HepG2 (cell line): ENCODE measurements around the gene TDG. TPM values are rescaled to one million over a fixed set of nuclear protein-coding genes. Genes with fewer than 3 reads are reported as not detected.

ENCODE experiments used
- ARID5B ChIP-seq: IDR thresholded peaks from 2 replicates; pipeline ENCODE4 v1.4.0; 2020; ENCODE audit warnings: mild to moderate bottlenecking, missing genetic modification reagents
- ATF3 ChIP-seq: sonication (generic); formaldehyde crosslinking; IDR thresholded peaks from 2 replicates; pipeline ENCODE4 v1.4.0; 2020; ENCODE audit warnings: missing genetic modification reagents
- BCL3 ChIP-seq: sonication (generic); formaldehyde crosslinking; IDR thresholded peaks from 2 replicates; pipeline ENCODE4 v1.5.1; 2020; ENCODE audit warnings: mild to moderate bottlenecking, missing genetic modification reagents, moderate library complexity
- CBFB ChIP-seq: sonication (generic); formaldehyde crosslinking; IDR thresholded peaks from 2 replicates; pipeline ENCODE4 v1.4.0; 2020; ENCODE audit warnings: missing genetic modification reagents
- CREBL2 ChIP-seq: sonication (generic); formaldehyde crosslinking; IDR thresholded peaks from 2 replicates; pipeline ENCODE4 v1.8.1; 2023; ENCODE audit warnings: missing genetic modification reagents, mild to moderate bottlenecking, borderline replicate concordance
- DPF2 ChIP-seq: sonication (generic); formaldehyde crosslinking; IDR thresholded peaks from 2 replicates; pipeline ENCODE4 v1.4.0; 2020; ENCODE audit warnings: mild to moderate bottlenecking, low read depth, missing genetic modification reagents, borderline replicate concordance
- E2F1 ChIP-seq: sonication (generic); formaldehyde crosslinking; IDR thresholded peaks from 2 replicates; pipeline ENCODE4 v1.5.0; 2020; ENCODE audit warnings: missing genetic modification reagents
- FOXM1 ChIP-seq: sonication (generic); formaldehyde crosslinking; IDR thresholded peaks from 2 replicates; pipeline ENCODE4 v1.5.0; 2020; ENCODE audit warnings: missing genetic modification reagents
- KLF13 ChIP-seq: sonication (generic); formaldehyde crosslinking; IDR thresholded peaks from 2 replicates; pipeline ENCODE4 v1.4.0; 2020; ENCODE audit warnings: mild to moderate bottlenecking, missing genetic modification reagents
- MZF1 ChIP-seq: sonication (generic); formaldehyde crosslinking; IDR thresholded peaks from 2 replicates; pipeline ENCODE4 v1.8.1; 2023; ENCODE audit warnings: mild to moderate bottlenecking, missing genetic modification reagents, borderline replicate concordance
- SIX1 ChIP-seq: sonication (generic); formaldehyde crosslinking; IDR thresholded peaks from 2 replicates; pipeline ENCODE4 v1.4.0; 2020; ENCODE audit warnings: missing genetic modification reagents, borderline replicate concordance
- ZFYVE20 ChIP-seq: sonication (generic); formaldehyde crosslinking; IDR thresholded peaks from 2 replicates; pipeline ENCODE4 v1.8.0; 2023; ENCODE audit warnings: low read depth, mild to moderate bottlenecking, moderate library complexity, missing genetic modification reagents, borderline replicate concordance
- ZNF207 ChIP-seq: fragments of 450-650 bp; IDR thresholded peaks from 2 replicates; pipeline ENCODE4 v1.6.1; 2016; ENCODE audit warnings: antibody characterized with exemption, borderline replicate concordance
- ZNF230 ChIP-seq: sonication (generic); formaldehyde crosslinking; IDR thresholded peaks from 2 replicates; pipeline ENCODE4 v1.4.0; 2020; ENCODE audit warnings: mild to moderate bottlenecking, missing genetic modification reagents
- ZNF3 ChIP-seq: IDR thresholded peaks from 2 replicates; pipeline ENCODE4 v1.7.0; 2017; ENCODE audit warnings: inconsistent platforms
- ZNF432 ChIP-seq: sonication (generic); formaldehyde crosslinking; IDR thresholded peaks from 2 replicates; pipeline ENCODE4 v1.5.0; 2020; ENCODE audit warnings: missing genetic modification reagents, mild to moderate bottlenecking, borderline replicate concordance
- ZNF672 ChIP-seq: sonication (generic); formaldehyde crosslinking; IDR thresholded peaks from 2 replicates; pipeline ENCODE4 v1.8.1; 2022; ENCODE audit warnings: missing genetic modification reagents
- ZNF768 ChIP-seq: sonication (generic); formaldehyde crosslinking; IDR thresholded peaks from 2 replicates; pipeline ENCODE4 v1.4.0; 2020; ENCODE audit warnings: missing genetic modification reagents
- polyA plus RNA-seq, 8 experiments: library from polyadenylated mRNA; depleted of rRNA in 3 of 8; stranded (reverse) in 7 of 8; unstranded in 1 of 8; fragments of >200 nt; fragmentation: Illumina TruSeq in 4 of 8; extraction: Trizol in 4 of 8; gene quantifications; 2 replicates each; pipeline versions ENCODE4 v1.2.1 to v1.2.3, GENCODE V29; 2011 to 2016; ENCODE audit warnings: low read depth in 4 of 8, missing spikeins in 1 of 8, mixed read lengths in 1 of 8; ENCODE audit not compliant: insufficient read depth in 1 of 8
- total RNA-seq, 5 experiments: library from RNA; depleted of rRNA; stranded (reverse); fragments of >200 nt; fragmentation: Illumina TruSeq; extraction: Trizol; gene quantifications; 2 replicates each; pipeline ENCODE4 v1.2.3, GENCODE V29; 2016; ENCODE audit warnings: low read depth in 1 of 5
- TF ChIP-seq, protein P1 (sequence below): sonication (generic); formaldehyde crosslinking; IDR thresholded peaks from 2 replicates; pipeline ENCODE4 v1.4.0; 2020; ENCODE audit warnings: missing genetic modification reagents, mild to moderate bottlenecking, borderline replicate concordance

TDG gene
- total and polyA plus RNA-seq, 2 of the 13 experiments (the other 11 are each of a cell fraction or from before 2014, with no cell fraction given) = 14.2 to 19.5 TPM

DNA sequence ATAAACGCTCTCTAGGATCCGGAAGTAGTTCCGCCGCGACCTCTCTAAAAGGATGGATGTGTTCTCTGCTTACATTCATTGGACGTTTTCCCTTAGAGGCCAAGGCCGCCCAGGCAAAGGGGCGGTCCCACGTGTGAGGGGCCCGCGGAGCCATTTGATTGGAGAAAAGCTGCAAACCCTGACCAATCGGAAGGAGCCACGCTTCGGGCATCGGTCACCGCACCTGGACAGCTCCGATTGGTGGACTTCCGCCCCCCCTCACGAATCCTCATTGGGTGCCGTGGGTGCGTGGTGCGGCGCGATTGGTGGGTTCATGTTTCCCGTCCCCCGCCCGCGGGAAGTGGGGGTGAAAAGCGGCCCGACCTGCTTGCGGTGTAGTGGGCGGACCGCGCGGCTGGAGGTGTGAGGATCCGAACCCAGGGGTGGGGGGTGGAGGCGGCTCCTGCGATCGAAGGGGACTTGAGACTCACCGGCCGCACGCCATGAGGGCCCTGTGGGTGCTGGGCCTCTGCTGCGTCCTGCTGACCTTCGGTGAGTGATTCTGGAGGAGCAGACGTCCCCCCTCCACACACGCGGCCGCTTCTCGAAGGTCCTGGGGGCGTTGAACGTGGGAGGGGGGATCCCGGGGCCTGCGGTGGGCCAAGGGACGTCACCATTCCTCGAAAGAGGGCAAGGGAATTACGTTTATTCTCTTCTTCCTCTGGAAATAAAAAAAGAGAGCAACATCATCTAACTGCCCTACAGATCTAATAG lies 35.5 kb upstream of the TDG start, which contains the start of gene HSP90B1 (continued):
- TF ChIP-seq ZNF432 = no peak
- TF ChIP-seq ZNF3 (CRISPR knock-in tag) = no peak
- peak; percentile 44; the same call in 1 of the 2 replicates for TF ChIP-seq ZNF672 (CRISPR knock-in tag)
- TF ChIP-seq BCL3 = no peak
- peak; percentile 94 for TF ChIP-seq FOXM1
- TF ChIP-seq SIX1 = 0 out of 2 replicates have a peak, but pooled peaks have one; percentile 30
- TF ChIP-seq MZF1 (CRISPR knock-in tag) = peak; percentile 48; the same call in 1 of the 2 replicates
- no peak for TF ChIP-seq ZNF207
- no peak for TF ChIP-seq KLF13 (CRISPR knock-in tag)
- no peak for TF ChIP-seq ATF3 (CRISPR knock-in tag)
- TF ChIP-seq ARID5B (CRISPR knock-in tag) = peak; percentile 54; the same call in 1 of the 2 replicates
- TF ChIP-seq ZNF768 (CRISPR knock-in tag) = no peak
- peak; percentile 72 for TF ChIP-seq E2F1
- TF ChIP-seq, protein P1, sequence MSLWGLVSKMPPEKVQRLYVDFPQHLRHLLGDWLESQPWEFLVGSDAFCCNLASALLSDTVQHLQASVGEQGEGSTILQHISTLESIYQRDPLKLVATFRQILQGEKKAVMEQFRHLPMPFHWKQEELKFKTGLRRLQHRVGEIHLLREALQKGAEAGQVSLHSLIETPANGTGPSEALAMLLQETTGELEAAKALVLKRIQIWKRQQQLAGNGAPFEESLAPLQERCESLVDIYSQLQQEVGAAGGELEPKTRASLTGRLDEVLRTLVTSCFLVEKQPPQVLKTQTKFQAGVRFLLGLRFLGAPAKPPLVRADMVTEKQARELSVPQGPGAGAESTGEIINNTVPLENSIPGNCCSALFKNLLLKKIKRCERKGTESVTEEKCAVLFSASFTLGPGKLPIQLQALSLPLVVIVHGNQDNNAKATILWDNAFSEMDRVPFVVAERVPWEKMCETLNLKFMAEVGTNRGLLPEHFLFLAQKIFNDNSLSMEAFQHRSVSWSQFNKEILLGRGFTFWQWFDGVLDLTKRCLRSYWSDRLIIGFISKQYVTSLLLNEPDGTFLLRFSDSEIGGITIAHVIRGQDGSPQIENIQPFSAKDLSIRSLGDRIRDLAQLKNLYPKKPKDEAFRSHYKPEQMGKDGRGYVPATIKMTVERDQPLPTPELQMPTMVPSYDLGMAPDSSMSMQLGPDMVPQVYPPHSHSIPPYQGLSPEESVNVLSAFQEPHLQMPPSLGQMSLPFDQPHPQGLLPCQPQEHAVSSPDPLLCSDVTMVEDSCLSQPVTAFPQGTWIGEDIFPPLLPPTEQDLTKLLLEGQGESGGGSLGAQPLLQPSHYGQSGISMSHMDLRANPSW = no peak
- peak; percentile 39; the same call in 1 of the 2 replicates for TF ChIP-seq ZNF230 (CRISPR knock-in tag)
- TF ChIP-seq ZFYVE20 = 0 out of 2 replicates have a peak, but pooled peaks have one; percentile 12
- peak; percentile 60; the same call in 1 of the 2 replicates for TF ChIP-seq CREBL2 (CRISPR knock-in tag)
- no peak for TF ChIP-seq DPF2 (CRISPR knock-in tag)
- peak; percentile 84 for TF ChIP-seq CBFB (CRISPR knock-in tag)
